ENCODE results near the gene PTPRD.

The PTPRD gene

GRCh38 chr9:8364026-8364752 is 2248.6 kb downstream of the PTPRD start:
- Histone ChIP-seq H4K8ac (ENCODE audit: low read depth, low read length) (no peak overlapping the region), H3K9ac (ENCODE audit: low read length) (no peak overlapping the region), H3K4me1 (ENCODE audit: control insufficient read depth in 1 of 2, insufficient read depth in 2 of 2, low read length in 2 of 2) (peaks cover 7 to 8% of the 10 kb centered on the region in 2 experiments), H2BK5ac (ENCODE audit: low read depth, low read length, poor library complexity) (no peak overlapping the region), H3K4ac (ENCODE audit: low read depth, low read length) (no peak overlapping the region), H3K18ac (ENCODE audit: low read length) (no peak overlapping the region), H3K79me2 (ENCODE audit: control insufficient read depth, insufficient read depth, low read length, poor library complexity) (no peaks in the 10 kb centered on the region), H2AFZ (ENCODE audit: insufficient read depth, low read length, poor library complexity) (no peak overlapping the region), H4K91ac (ENCODE audit: low read depth, low read length) (no peak overlapping the region), H3K14ac (ENCODE audit: low read length) (no peak overlapping the region), H3K27me3 (ENCODE audit: insufficient read depth, low read length) (no peaks in the 10 kb centered on the region), H3K4me2 (ENCODE audit: low read length) (no peak overlapping the region), H2BK120ac (ENCODE audit: insufficient read depth, low read length, poor library complexity) (no peak overlapping the region), H4K12ac (ENCODE audit: low read depth, low read length) (no peak overlapping the region), H2AK5ac (ENCODE audit: low read length) (no peak overlapping the region), H3K27ac (ENCODE audit: low read depth, low read length) (no peak overlapping the region), H3K23ac (ENCODE audit: low read length) (no peak overlapping the region), H3K4me3 (ENCODE audit: low read depth, low read length) (no peak overlapping the region), H2BK12ac (ENCODE audit: low read length) (no peak overlapping the region), H3K79me1 (ENCODE audit: low read length) (no peaks in the 10 kb centered on the region), H3K36me3 (ENCODE audit: control insufficient read depth in 1 of 2, insufficient read depth in 2 of 2, low read length in 2 of 2) (no peaks in the 10 kb centered on the region), H3K9me3 (ENCODE audit: insufficient read depth, low read depth, low read length) (peaks cover 2% of the 10 kb centered on the region)
- no CpG with 5 or more reads among the region's 11 CpGs for whole genome bisulfite sequencing (ENCODE audit: extremely low coverage, insufficient coverage, insufficient read length)
- DNase-seq: no peak

GRCh38 chr9:8362250-8362649 is 2250.6 kb downstream of the PTPRD start:
- no peak overlapping the region for H3K9ac ChIP-seq (ENCODE audit: low read length)
- H3K23ac ChIP-seq (ENCODE audit: low read length): no peak overlapping the region
- DNase-seq: no peak
- no peak overlapping the region for H2BK120ac ChIP-seq (ENCODE audit: insufficient read depth, low read length, poor library complexity)
- H3K4me1 ChIP-seq (ENCODE audit: control insufficient read depth in 1 of 2, insufficient read depth in 2 of 2, low read length in 2 of 2): peaks cover 7 to 8% of the 10 kb centered on the region in 2 experiments
- no peak overlapping the region for H3K4me3 ChIP-seq (ENCODE audit: low read depth, low read length)
- no peaks in the 10 kb centered on the region for H3K79me2 ChIP-seq (ENCODE audit: control insufficient read depth, insufficient read depth, low read length, poor library complexity)
- no peak overlapping the region for H2BK12ac ChIP-seq (ENCODE audit: low read length)
- H3K18ac ChIP-seq (ENCODE audit: low read length): no peak overlapping the region
- H3K4ac ChIP-seq (ENCODE audit: low read depth, low read length): no peak overlapping the region
- no peaks in the 10 kb centered on the region for H3K36me3 ChIP-seq (ENCODE audit: control insufficient read depth in 1 of 2, insufficient read depth in 2 of 2, low read length in 2 of 2)
- H3K4me2 ChIP-seq (ENCODE audit: low read length): no peak overlapping the region
- no CpG with 5 or more reads among the region's 1 CpG for WGBS (ENCODE audit: extremely low coverage, insufficient coverage, insufficient read length)
- no peak overlapping the region for H4K8ac ChIP-seq (ENCODE audit: low read depth, low read length)
- no peak overlapping the region for H2AK5ac ChIP-seq (ENCODE audit: low read length)
- H4K12ac ChIP-seq (ENCODE audit: low read depth, low read length): no peak overlapping the region
- no peak overlapping the region for H2AFZ ChIP-seq (ENCODE audit: insufficient read depth, low read length, poor library complexity)
- peaks cover 2% of the 10 kb centered on the region for H3K9me3 ChIP-seq (ENCODE audit: insufficient read depth, low read depth, low read length)
- no peaks in the 10 kb centered on the region for H3K79me1 ChIP-seq (ENCODE audit: low read length)
- no peak overlapping the region for H3K14ac ChIP-seq (ENCODE audit: low read length)
- H2BK5ac ChIP-seq (ENCODE audit: low read depth, low read length, poor library complexity): no peak overlapping the region
- H4K91ac ChIP-seq (ENCODE audit: low read depth, low read length): no peak overlapping the region
- no peak overlapping the region for H3K27ac ChIP-seq (ENCODE audit: low read depth, low read length)
- no peaks in the 10 kb centered on the region for H3K27me3 ChIP-seq (ENCODE audit: insufficient read depth, low read length)

GRCh38 chr9:8361364-8361763 is 2251.4 kb downstream of the PTPRD start:
- H4K8ac ChIP-seq (ENCODE audit: low read depth, low read length): no peak overlapping the region
- no peaks in the 10 kb centered on the region for H3K36me3 ChIP-seq (ENCODE audit: control insufficient read depth in 1 of 2, insufficient read depth in 2 of 2, low read length in 2 of 2)
- H3K9me3 ChIP-seq (ENCODE audit: insufficient read depth, low read depth, low read length): peaks cover 2% of the 10 kb centered on the region
- H3K14ac ChIP-seq (ENCODE audit: low read length): no peak overlapping the region
- no peak overlapping the region for H3K9ac ChIP-seq (ENCODE audit: low read length)
- H3K18ac ChIP-seq (ENCODE audit: low read length): no peak overlapping the region
- DNase-seq: no peak
- no peak overlapping the region for H2AFZ ChIP-seq (ENCODE audit: insufficient read depth, low read length, poor library complexity)
- WGBS (ENCODE audit: extremely low coverage, insufficient coverage, insufficient read length): no CpG with 5 or more reads among the region's 2 CpGs
- no peaks in the 10 kb centered on the region for H3K79me2 ChIP-seq (ENCODE audit: control insufficient read depth, insufficient read depth, low read length, poor library complexity)
- peaks cover 7 to 8% of the 10 kb centered on the region in 2 experiments for H3K4me1 ChIP-seq (ENCODE audit: control insufficient read depth in 1 of 2, insufficient read depth in 2 of 2, low read length in 2 of 2)
- no peak overlapping the region for H3K4ac ChIP-seq (ENCODE audit: low read depth, low read length)
- no peak overlapping the region for H3K27ac ChIP-seq (ENCODE audit: low read depth, low read length)
- H2BK12ac ChIP-seq (ENCODE audit: low read length): no peak overlapping the region
- H3K27me3 ChIP-seq (ENCODE audit: insufficient read depth, low read length): no peaks in the 10 kb centered on the region
- no peak overlapping the region for H2AK5ac ChIP-seq (ENCODE audit: low read length)
- H2BK5ac ChIP-seq (ENCODE audit: low read depth, low read length, poor library complexity): no peak overlapping the region
- H3K23ac ChIP-seq (ENCODE audit: low read length): no peak overlapping the region
- no peaks in the 10 kb centered on the region for H3K79me1 ChIP-seq (ENCODE audit: low read length)
- H4K91ac ChIP-seq (ENCODE audit: low read depth, low read length): no peak overlapping the region
- no peak overlapping the region for H2BK120ac ChIP-seq (ENCODE audit: insufficient read depth, low read length, poor library complexity)
- H3K4me3 ChIP-seq (ENCODE audit: low read depth, low read length): no peak overlapping the region
- no peak overlapping the region for H3K4me2 ChIP-seq (ENCODE audit: low read length)
- H4K12ac ChIP-seq (ENCODE audit: low read depth, low read length): no peak overlapping the region

GRCh38 chr9:8356406-8356805 is 2256.4 kb downstream of the PTPRD start:
- no peak overlapping the region for H3K4ac ChIP-seq (ENCODE audit: low read depth, low read length)
- no peaks in the 10 kb centered on the region for H3K9me3 ChIP-seq (ENCODE audit: insufficient read depth, low read depth, low read length)
- H4K8ac ChIP-seq (ENCODE audit: low read depth, low read length): no peak overlapping the region
- no peaks in the 10 kb centered on the region for H3K79me1 ChIP-seq (ENCODE audit: low read length)
- no peak overlapping the region for H3K27ac ChIP-seq (ENCODE audit: low read depth, low read length)
- no peak overlapping the region for H4K91ac ChIP-seq (ENCODE audit: low read depth, low read length)
- H2BK12ac ChIP-seq (ENCODE audit: low read length): no peak overlapping the region
- no peak overlapping the region for H2BK120ac ChIP-seq (ENCODE audit: insufficient read depth, low read length, poor library complexity)
- H2BK5ac ChIP-seq (ENCODE audit: low read depth, low read length, poor library complexity): no peak overlapping the region
- H3K18ac ChIP-seq (ENCODE audit: low read length): no peak overlapping the region
- no peaks in the 10 kb centered on the region for H3K36me3 ChIP-seq (ENCODE audit: control insufficient read depth in 1 of 2, insufficient read depth in 2 of 2, low read length in 2 of 2)
- H3K79me2 ChIP-seq (ENCODE audit: control insufficient read depth, insufficient read depth, low read length, poor library complexity): no peaks in the 10 kb centered on the region
- H3K9ac ChIP-seq (ENCODE audit: low read length): no peak overlapping the region
- no peak overlapping the region for H2AK5ac ChIP-seq (ENCODE audit: low read length)
- no peaks in the 10 kb centered on the region for H3K4me1 ChIP-seq (ENCODE audit: control insufficient read depth in 1 of 2, insufficient read depth in 2 of 2, low read length in 2 of 2)
- no peak overlapping the region for H3K14ac ChIP-seq (ENCODE audit: low read length)
- no peaks in the 10 kb centered on the region for H3K27me3 ChIP-seq (ENCODE audit: insufficient read depth, low read length)
- H2AFZ ChIP-seq (ENCODE audit: insufficient read depth, low read length, poor library complexity): no peak overlapping the region
- no peak overlapping the region for H4K12ac ChIP-seq (ENCODE audit: low read depth, low read length)
- DNase-seq: no peak
- H3K4me2 ChIP-seq (ENCODE audit: low read length): no peak overlapping the region
- H3K4me3 ChIP-seq (ENCODE audit: low read depth, low read length): no peak overlapping the region
- H3K23ac ChIP-seq (ENCODE audit: low read length): no peak overlapping the region
